H1 (cell line): ENCODE data around the gene NFIA. TPM values are rescaled to one million over a fixed set of nuclear protein-coding genes. Genes with fewer than 3 reads are reported as not detected.

Source experiments
- E2F6 ChIP-seq: IDR thresholded peaks from 2 replicates; pipeline ENCODE4 v1.6.1; 2012; ENCODE audit warnings: inconsistent platforms
- GABPA ChIP-seq: IDR thresholded peaks from 2 replicates; pipeline ENCODE4 v1.6.1; 2011; ENCODE audit warnings: mild to moderate bottlenecking, low read length, moderate library complexity, borderline replicate concordance; ENCODE audit not compliant: insufficient read depth
- HDAC6 ChIP-seq: IDR thresholded peaks from one replicate; pipeline ENCODE4 v1.7.1; 2012; ENCODE audit warnings: low read depth, mild to moderate bottlenecking, inconsistent platforms, low read length, moderate library complexity
- MAFK ChIP-seq: IDR thresholded peaks from 2 replicates; pipeline ENCODE4 v1.6.1; 2012; ENCODE audit warnings: low read depth, mild to moderate bottlenecking, improper control_type of control experiment, low read length
- POU5F1 ChIP-seq: IDR thresholded peaks from 2 replicates; pipeline ENCODE4 v1.6.1; 2011; ENCODE audit warnings: low read depth, mild to moderate bottlenecking, low read length, moderate library complexity
- SIN3A ChIP-seq, 2 experiments: IDR thresholded peaks in 1 of 2; conservative IDR thresholded peaks in 1 of 2; 2 replicates each; pipeline ENCODE4 v1.6.1; 2011 to 2012; ENCODE audit warnings: low read length in 2 of 2, improper control_type of control experiment in 1 of 2, low read depth in 1 of 2, mild to moderate bottlenecking in 1 of 2
- YY1 ChIP-seq: IDR thresholded peaks from 2 replicates; pipeline ENCODE4 v1.6.1; 2011; ENCODE audit warnings: low read depth, mild to moderate bottlenecking, low read length
- polyA plus RNA-seq, 7 experiments: library from polyadenylated mRNA; depleted of rRNA in 3 of 7; stranded (reverse) in 5 of 7; unstranded in 2 of 7; fragments of >200 nt in 5 of 7; fragments of 200-250 nt in 2 of 7; gene quantifications; 1 replicate in 5 of 7; 2 replicates in 1 of 7; 4 replicates in 1 of 7; pipeline versions ENCODE4 v1.2.1 to v1.2.3, GENCODE V29; 2011 to 2013; ENCODE audit warnings: missing spikeins in 2 of 7, mixed read lengths in 2 of 7
- total RNA-seq: library from RNA; stranded (reverse); fragmentation: NEBNext Ultra II Directional; extraction: Animal tissue kit (Norgen Biotek cat#: 25700); gene quantifications from 2 replicates; pipeline ENCODE4 v1.2.1, GENCODE V29; 2021

NFIA gene
- total and polyA plus RNA-seq, 2 of the 8 experiments (the other 6 are each of a cell fraction or from before 2014, with no cell fraction given), result 1.8 to 2.3 TPM

GRCh38 chr1:61322769-61323168 lies 240.4 kb downstream of the NFIA start (continued):
- TF ChIP-seq E2F6, result no peak
- TF ChIP-seq POU5F1, result no peak
- no peak for TF ChIP-seq GABPA
- TF ChIP-seq MAFK, result no peak
- no peak for TF ChIP-seq YY1
- no peak for TF ChIP-seq HDAC6
- TF ChIP-seq SIN3A (conservative IDR thresholded peaks at IDR 0.05 in 1 of 2, IDR thresholded peaks at IDR 0.05 in 1 of 2; ENCODE audit: low read depth in 1 of 2, low read length in 2 of 2), result no peak
